Stimulated activated effector memory CD8-positive, alpha-beta T cell treated with anti-CD3 and anti-CD28 coated beads, Interleukin-12 subunit alpha, Interleukin-12 subunit beta, amount 100 ng/mL, for 72 hours (primary cell): ENCODE results near the gene PYURF.
A peak's percentile ranks its signal among the peaks of the same experiment; 100 is the strongest.
"Not testable (repeated sequence)": the region's sequence is repeated elsewhere in the genome, so short reads cannot be mapped to it uniquely, and the experiment has no call there.

Experiments used
- ATAC-seq: fragments of 150-1000 bp; cut with Tn5 transposase; 2 replicates; pipeline ENCODE4 v1.10.0; 2021
- DNase-seq, 2 donors: peaks; one replicate each; pipeline ENCODE4 v3.0.0; 2021 to 2022; ENCODE audit warnings: low spot score in 2 of 2
- H3K27ac Mint-ChIP-seq: one replicate; pipeline ENCODE4 v1.8.0; 2022; ENCODE audit warnings: mild to moderate bottlenecking, mixed read lengths
- H3K36me3 Mint-ChIP-seq: one replicate; pipeline ENCODE4 v1.8.0; 2022; ENCODE audit warnings: mild to moderate bottlenecking, mixed read lengths
- H3K4me1 Mint-ChIP-seq: one replicate; pipeline ENCODE4 v1.8.0; 2022; ENCODE audit warnings: mixed read lengths
- H3K4me3 Mint-ChIP-seq: one replicate; pipeline ENCODE4 v1.8.0; 2022; ENCODE audit warnings: mild to moderate bottlenecking, mixed read lengths
- H3K9me3 Mint-ChIP-seq: one replicate; pipeline ENCODE4 v1.8.0; 2022; ENCODE audit warnings: mixed read lengths

PYURF gene

GRCh38 chr4:88523325-88524129 lies at the start of gene PYURF:
Gene PYURF, minus strand, starts transcription at chr4:88523776. Its CDS starts 76 bp downstream, at chr4:88523700.
- Mint-ChIP-seq H3K4me1 (peaks cover 27% of the 10 kb centered on the region), H3K27ac (peak within 1 kb of the TSS; percentile 94)

GRCh38 chr4:88570001-88570400 lies 46.4 kb upstream of the PYURF start:
- no peaks in the 10 kb centered on the region for H3K36me3 Mint-ChIP-seq
- no peak overlapping the region for H3K27ac Mint-ChIP-seq
- H3K4me1 Mint-ChIP-seq, result no peaks in the 10 kb centered on the region
- no peak for DNase-seq
- no peak for ATAC-seq
- H3K9me3 Mint-ChIP-seq, result no peaks in the 10 kb centered on the region
- H3K4me3 Mint-ChIP-seq, result no peak overlapping the region

More at GRCh38 chr4:88523325-88524129, at the start of gene PYURF:
- ATAC-seq, result peak; percentile 88
- Mint-ChIP-seq H3K4me3 (peak within 1 kb of the TSS; percentile 94), H3K9me3 (no peaks in the 10 kb centered on the region), H3K36me3 (peaks cover 27% of the 10 kb centered on the region)
- peak; percentile 67 to 91 for DNase-seq

GRCh38 chr4:88567591-88567990 lies 44.0 kb upstream of the PYURF start:
- Mint-ChIP-seq H3K4me1 (no peaks in the 10 kb centered on the region), H3K27ac (no peak overlapping the region), H3K9me3 (no peaks in the 10 kb centered on the region), H3K36me3 (no peaks in the 10 kb centered on the region), H3K4me3 (no peak overlapping the region)
- DNase-seq (no peak), ATAC-seq (no peak)

- Mint-ChIP-seq H3K4me1 (no peaks in the 10 kb centered on the region), H3K36me3 (no peaks in the 10 kb centered on the region), H3K9me3 (no peaks in the 10 kb centered on the region), H3K27ac (no peak overlapping the region), H3K4me3 (no peak overlapping the region)
- ATAC-seq (no peak), DNase-seq (no peak)
Observed at GRCh38 chr4:88549815-88550214, 26.2 kb upstream of the PYURF start.

- not testable (repeated sequence) for H3K36me3 Mint-ChIP-seq, H3K4me3 Mint-ChIP-seq, ATAC-seq, H3K9me3 Mint-ChIP-seq
- Mint-ChIP-seq H3K4me1 (peaks cover 14% of the 10 kb centered on the region), H3K27ac (peak overlapping the region; percentile 55)
- peak; percentile 64 to 81 for DNase-seq
Observed at GRCh38 chr4:88539322-88540068, 15.9 kb upstream of the PYURF start.

GRCh38 chr4:88537709-88538108 lies 14.1 kb upstream of the PYURF start:
- no peaks in the 10 kb centered on the region for H3K9me3 Mint-ChIP-seq
- H3K36me3 Mint-ChIP-seq, result no peaks in the 10 kb centered on the region
- H3K4me3 Mint-ChIP-seq, result no peak overlapping the region
- H3K27ac Mint-ChIP-seq, result no peak overlapping the region
- ATAC-seq (no peak), DNase-seq (no peak)
- peaks cover 14% of the 10 kb centered on the region for H3K4me1 Mint-ChIP-seq

GRCh38 chr4:88535090-88535755 lies 11.6 kb upstream of the PYURF start:
- peak; percentile 91 for ATAC-seq
- no peak overlapping the region for H3K27ac Mint-ChIP-seq
- peaks cover 14% of the 10 kb centered on the region for H3K4me1 Mint-ChIP-seq
- H3K36me3 Mint-ChIP-seq, result no peaks in the 10 kb centered on the region
- DNase-seq, result no peak
- H3K4me3 Mint-ChIP-seq, result no peak overlapping the region
- H3K9me3 Mint-ChIP-seq, result no peaks in the 10 kb centered on the region

GRCh38 chr4:88533937-88534750 lies 10.6 kb upstream of the PYURF start:
- Mint-ChIP-seq H3K27ac (peak overlapping the region; percentile 24), H3K9me3 (no peaks in the 10 kb centered on the region), H3K4me3 (no peak overlapping the region), H3K36me3 (no peaks in the 10 kb centered on the region), H3K4me1 (peaks cover 7% of the 10 kb centered on the region)
- no peak for DNase-seq
- no peak for ATAC-seq

- Mint-ChIP-seq H3K9me3 (no peaks in the 10 kb centered on the region), H3K27ac (peak overlapping the region; percentile 24), H3K36me3 (no peaks in the 10 kb centered on the region), H3K4me1 (peaks cover 8% of the 10 kb centered on the region), H3K4me3 (no peak overlapping the region)
- DNase-seq (no peak), ATAC-seq (no peak)
Observed at GRCh38 chr4:88533088-88533790, 9.7 kb upstream of the PYURF start.

GRCh38 chr4:88531549-88531948 lies 8.0 kb upstream of the PYURF start:
- Mint-ChIP-seq H3K4me3 (no peak overlapping the region), H3K9me3 (no peaks in the 10 kb centered on the region), H3K36me3 (no peaks in the 10 kb centered on the region), H3K27ac (no peak overlapping the region), H3K4me1 (peaks cover 22% of the 10 kb centered on the region)
- ATAC-seq (no peak), DNase-seq (no peak)

GRCh38 chr4:88528861-88529260 lies 5.3 kb upstream of the PYURF start:
- ATAC-seq (no peak), DNase-seq (no peak)
- no peak overlapping the region for H3K27ac Mint-ChIP-seq
- H3K4me1 Mint-ChIP-seq, result peaks cover 15% of the 10 kb centered on the region
- no peaks in the 10 kb centered on the region for H3K9me3 Mint-ChIP-seq
- H3K4me3 Mint-ChIP-seq, result no peak overlapping the region
- no peaks in the 10 kb centered on the region for H3K36me3 Mint-ChIP-seq

- Mint-ChIP-seq H3K27ac (no peak overlapping the region), H3K4me1 (peaks cover 16% of the 10 kb centered on the region), H3K36me3 (peaks cover 4% of the 10 kb centered on the region), H3K4me3 (peak overlapping the region; percentile 26), H3K9me3 (no peaks in the 10 kb centered on the region)
- DNase-seq (no peak), ATAC-seq (no peak)
Observed at GRCh38 chr4:88527787-88528186, 4.2 kb upstream of the PYURF start.

- Mint-ChIP-seq H3K27ac (no peak overlapping the region), H3K36me3 (peaks cover 19% of the 10 kb centered on the region), H3K9me3 (no peaks in the 10 kb centered on the region), H3K4me3 (no peak overlapping the region), H3K4me1 (peaks cover 27% of the 10 kb centered on the region)
- ATAC-seq (no peak), DNase-seq (no peak)
Observed at GRCh38 chr4:88526221-88526815, 2.7 kb upstream of the PYURF start.

GRCh38 chr4:88524171-88524570 lies 595 bp upstream of the PYURF start:
- Mint-ChIP-seq H3K27ac (peak overlapping the region; percentile 94), H3K4me3 (peak overlapping the region; percentile 94), H3K36me3 (peaks cover 27% of the 10 kb centered on the region), H3K9me3 (no peaks in the 10 kb centered on the region), H3K4me1 (peaks cover 27% of the 10 kb centered on the region)
- ATAC-seq (no peak), DNase-seq (no peak)
